OCI-LY7 (cell line): ENCODE data around the gene STAC. TPM values are rescaled to one million over a fixed set of nuclear protein-coding genes. Genes with fewer than 3 reads are reported as not detected.

Source experiments
- BruUV-seq: library from RNA; stranded (reverse); fragments of 400-500 nt; replicated peaks from 2 replicates; lab custom pipeline; 2021; lab: Mats Ljungman, UMichigan
- CTCF ChIA-PET: fragments of 300-600 bp; sonication (Branson Sonifier 250); formaldehyde crosslinking; loops from one replicate; lab custom pipeline; 2022; ENCODE audit warnings: antibody characterized with exemption; ENCODE audit not compliant: unreplicated experiment; lab: Charles Lee
- POLR2A ChIA-PET: fragments of 300-600 bp; sonication (Branson Sonifier 250); formaldehyde crosslinking; loops from one replicate; lab custom pipeline; 2022; ENCODE audit warnings: antibody characterized with exemption; lab: Charles Lee
- DNase-seq: peaks from one replicate; pipeline ENCODE4 v3.0.0-alpha.2; 2015; ENCODE audit warnings: low spot score
- H2AFZ ChIP-seq: fragments of 200-600 bp; sonication (generic), shearing (Covaris generic); 2 replicates; pipeline ENCODE4 v1.6.1; 2014; ENCODE audit warnings: mild to moderate bottlenecking, antibody characterized with exemption, low read length, moderate library complexity
- H3K27ac ChIP-seq: fragments of 200-600 bp; sonication (generic); 2 replicates; pipeline ENCODE4 v1.5.1; 2014; ENCODE audit warnings: mixed run types, low read depth, mild to moderate bottlenecking, moderate library complexity, low read length, inconsistent platforms; ENCODE audit not compliant: poor library complexity, severe bottlenecking
- H3K36me3 ChIP-seq: fragments of 200-600 bp; sonication (generic); 2 replicates; pipeline ENCODE4 v1.6.1; 2014; ENCODE audit warnings: mild to moderate bottlenecking, antibody characterized with exemption, low read length, moderate library complexity, mixed read lengths; ENCODE audit not compliant: insufficient read depth
- H3K4me1 ChIP-seq: fragments of 200-600 bp; sonication (generic); 2 replicates; pipeline ENCODE4 v1.5.1; 2014; ENCODE audit warnings: mild to moderate bottlenecking, low read length; ENCODE audit not compliant: insufficient read depth, poor library complexity, severe bottlenecking
- H3K4me2 ChIP-seq: fragments of 200-600 bp; sonication (generic); 2 replicates; pipeline ENCODE4 v1.6.1; 2014; ENCODE audit warnings: mild to moderate bottlenecking, low read length
- H3K4me3 ChIP-seq: fragments of 200-600 bp; sonication (generic); 2 replicates; pipeline ENCODE4 v1.5.1; 2014; ENCODE audit warnings: mild to moderate bottlenecking, low read depth, low read length; ENCODE audit not compliant: poor library complexity, severe bottlenecking
- H3K79me2 ChIP-seq: fragments of 200-600 bp; sonication (generic); 2 replicates; pipeline ENCODE4 v1.6.1; 2016; ENCODE audit warnings: low read depth, mild to moderate bottlenecking, low read length, moderate library complexity, mixed read lengths; ENCODE audit not compliant: insufficient read depth
- H3K9me2 ChIP-seq: fragments of 200-600 bp; sonication (generic); 2 replicates; pipeline ENCODE4 v1.6.1; 2016; ENCODE audit warnings: mild to moderate bottlenecking, low read length, mixed read lengths; ENCODE audit not compliant: insufficient read depth
- H3K9me3 ChIP-seq: fragments of 200-600 bp; sonication (generic); 2 replicates; pipeline ENCODE4 v1.6.1; 2014; ENCODE audit warnings: mild to moderate bottlenecking, mixed run types, low read length, mixed read lengths
- H4K20me1 ChIP-seq: fragments of 200-600 bp; sonication (generic); 2 replicates; pipeline ENCODE4 v1.6.1; 2014; ENCODE audit warnings: mild to moderate bottlenecking, antibody characterized with exemption, low read length, moderate library complexity, mixed read lengths; ENCODE audit not compliant: insufficient read depth
- CTCF ChIP-seq: fragments of 200-600 bp; sonication (generic); conservative IDR thresholded peaks from 2 replicates; pipeline ENCODE4 v1.5.1; 2014; ENCODE audit warnings: mild to moderate bottlenecking, antibody characterized with exemption, low read length, moderate library complexity, mixed read lengths
- EZH2phosphoT487 ChIP-seq: fragments of 200-600 bp; sonication (generic); IDR thresholded peaks from 2 replicates; pipeline ENCODE4 v1.6.1; 2018; ENCODE audit warnings: low read depth, borderline replicate concordance, mild to moderate bottlenecking, mixed run types, antibody characterized with exemption, low read length, moderate library complexity, mixed read lengths
- intact Hi-C: fragments of 100-400 bp; cut with micrococcal nuclease; formaldehyde crosslinking; loops from one replicate; pipeline ENCODE4 v1.10.0; 2022; ENCODE audit not compliant: unreplicated experiment
- total RNA-seq, 2 experiments: library from RNA; depleted of rRNA in 1 of 2; stranded (reverse); fragments of >200 nt in 1 of 2; shearing (Covaris generic) in 1 of 2; gene quantifications; 2 replicates each; pipeline ENCODE4 v1.2.3, GENCODE V29; 2014 to 2022

STAC gene
- total RNA-seq, 2 experiments from 2014 or later, result not detected

- H3K27ac ChIP-seq, result no peak overlapping the region
- intact Hi-C loops, result no loop called here
- H3K36me3 ChIP-seq, result no peaks in the 10 kb centered on the region
- DNase-seq, result no peak
- no peaks in the 10 kb centered on the region for H3K79me2 ChIP-seq
- no peak overlapping the region for H3K4me2 ChIP-seq
- ChIA-PET CTCF (no interaction called here), POLR2A (no interaction called here)
- H2AFZ ChIP-seq, result no peak overlapping the region
- no TSS peak for BruUV-seq
- H3K4me3 ChIP-seq, result no peak overlapping the region
- H3K4me1 ChIP-seq, result no peaks in the 10 kb centered on the region
- H4K20me1 ChIP-seq, result no peaks in the 10 kb centered on the region
- H3K9me2 ChIP-seq, result no peaks in the 10 kb centered on the region
- TF ChIP-seq CTCF (no peak), EZH2phosphoT487 (no peak)
- H3K9me3 ChIP-seq, result no peaks in the 10 kb centered on the region
Measured at GRCh38 chr3:36514171-36514570, 133.9 kb downstream of the STAC start.

- TF ChIP-seq CTCF (no peak), EZH2phosphoT487 (no peak)
- H3K36me3 ChIP-seq, result no peaks in the 10 kb centered on the region
- no peaks in the 10 kb centered on the region for H3K79me2 ChIP-seq
- ChIA-PET POLR2A (no interaction called here), CTCF (no interaction called here)
- BruUV-seq, result no TSS peak
- H3K9me2 ChIP-seq, result no peaks in the 10 kb centered on the region
- no peak overlapping the region for H3K27ac ChIP-seq
- no peaks in the 10 kb centered on the region for H4K20me1 ChIP-seq
- H3K9me3 ChIP-seq, result no peaks in the 10 kb centered on the region
- intact Hi-C loops, result no loop called here
- no peak overlapping the region for H3K4me3 ChIP-seq
- no peak for DNase-seq
- no peaks in the 10 kb centered on the region for H3K4me1 ChIP-seq
- no peak overlapping the region for H2AFZ ChIP-seq
- H3K4me2 ChIP-seq, result no peak overlapping the region
Measured at GRCh38 chr3:36519682-36520081, 139.4 kb downstream of the STAC start.

DNA sequence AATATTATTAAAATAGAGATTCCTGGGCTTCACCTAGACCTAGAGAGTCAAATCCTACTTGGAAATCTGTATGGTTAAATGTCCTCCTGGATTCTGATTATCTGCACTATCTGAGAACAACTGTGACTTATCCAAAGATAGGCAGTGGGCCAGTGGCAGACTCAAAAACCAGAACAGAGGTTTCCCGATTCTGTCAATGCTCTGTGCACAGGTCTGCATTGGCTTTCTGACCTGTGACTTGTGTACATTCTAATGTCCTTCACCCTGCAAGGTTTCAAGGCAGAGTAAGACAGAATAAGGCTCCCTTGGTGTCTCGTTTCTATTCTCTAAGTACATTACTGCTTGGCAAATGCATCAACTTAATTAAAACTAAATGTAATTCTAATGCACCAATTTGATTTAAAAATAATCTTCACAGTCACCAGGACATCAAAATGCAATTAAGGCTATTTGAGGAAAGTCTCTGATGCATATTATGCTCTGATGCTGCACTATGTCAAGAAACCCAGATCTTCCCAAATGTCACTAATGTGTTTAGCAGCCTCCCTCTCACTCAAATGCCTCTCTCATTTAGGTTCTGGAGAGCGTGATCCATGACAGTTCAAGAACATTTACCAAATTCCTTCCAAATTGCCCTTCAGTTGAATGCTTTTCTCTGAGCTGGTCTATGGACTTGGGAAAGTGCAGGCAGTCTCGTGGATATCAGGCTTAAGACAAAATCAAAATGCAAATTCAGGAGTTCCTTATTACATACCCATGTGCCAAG is 140.1 kb downstream of the STAC start:
- H2AFZ ChIP-seq, result no peak overlapping the region
- H3K4me3 ChIP-seq, result no peak overlapping the region
- ChIA-PET CTCF (no interaction called here), POLR2A (interaction anchor here (1.2 kb wide), 1 partner anchor 123 kb away, joined by 5 read pairs; no protein-coding TSS in a partner anchor)
- BruUV-seq, result no TSS peak
- H3K27ac ChIP-seq, result no peak overlapping the region
- H3K4me1 ChIP-seq, result no peaks in the 10 kb centered on the region
- TF ChIP-seq EZH2phosphoT487, result no peak
- no peak for TF ChIP-seq CTCF
- H3K9me2 ChIP-seq, result no peaks in the 10 kb centered on the region
- H3K36me3 ChIP-seq, result no peaks in the 10 kb centered on the region
- no peaks in the 10 kb centered on the region for H3K79me2 ChIP-seq
- no peak for DNase-seq
- H4K20me1 ChIP-seq, result no peaks in the 10 kb centered on the region
- no peak overlapping the region for H3K4me2 ChIP-seq
- no peaks in the 10 kb centered on the region for H3K9me3 ChIP-seq
- intact Hi-C loops, result no loop called here
